GM04504 (cell line): ENCODE measurements around the gene C1QTNF1.
"Not testable (repeated sequence)": the region's sequence is repeated elsewhere in the genome, so short reads cannot be mapped to it uniquely, and the experiment has no call there.

ENCODE experiments used
- DNase-seq: peaks from one replicate; pipeline ENCODE4 v3.0.0-alpha.2; 2012; ENCODE audit warnings: low read depth

The C1QTNF1 gene

DNA sequence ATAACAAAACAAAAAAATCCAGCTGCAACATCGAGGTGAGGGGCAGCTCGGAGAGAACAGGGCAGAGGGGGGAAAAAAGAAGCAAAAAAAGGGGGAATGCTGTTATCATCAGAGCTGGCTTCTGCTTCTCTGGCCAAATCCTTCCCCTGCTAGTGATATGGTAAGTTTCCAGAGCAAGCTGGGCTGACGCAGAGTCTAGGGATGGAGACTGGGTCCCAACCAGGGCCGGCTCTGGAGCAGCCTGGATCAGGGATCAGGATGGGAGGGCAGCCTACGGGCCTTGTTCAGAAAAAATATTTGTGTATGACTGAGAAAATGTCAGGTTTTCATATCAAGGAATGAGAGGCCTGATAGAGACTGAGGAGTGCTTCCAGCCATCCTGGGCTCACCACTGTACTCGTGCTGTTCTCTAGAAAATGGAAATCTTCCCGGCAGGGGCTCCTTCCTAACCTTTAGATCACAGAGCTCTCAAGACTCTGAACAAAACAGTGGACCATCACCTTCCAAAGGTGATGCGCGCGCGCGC is 726 bp upstream of the C1QTNF1 start:
- DNase-seq: no peak

DNA sequence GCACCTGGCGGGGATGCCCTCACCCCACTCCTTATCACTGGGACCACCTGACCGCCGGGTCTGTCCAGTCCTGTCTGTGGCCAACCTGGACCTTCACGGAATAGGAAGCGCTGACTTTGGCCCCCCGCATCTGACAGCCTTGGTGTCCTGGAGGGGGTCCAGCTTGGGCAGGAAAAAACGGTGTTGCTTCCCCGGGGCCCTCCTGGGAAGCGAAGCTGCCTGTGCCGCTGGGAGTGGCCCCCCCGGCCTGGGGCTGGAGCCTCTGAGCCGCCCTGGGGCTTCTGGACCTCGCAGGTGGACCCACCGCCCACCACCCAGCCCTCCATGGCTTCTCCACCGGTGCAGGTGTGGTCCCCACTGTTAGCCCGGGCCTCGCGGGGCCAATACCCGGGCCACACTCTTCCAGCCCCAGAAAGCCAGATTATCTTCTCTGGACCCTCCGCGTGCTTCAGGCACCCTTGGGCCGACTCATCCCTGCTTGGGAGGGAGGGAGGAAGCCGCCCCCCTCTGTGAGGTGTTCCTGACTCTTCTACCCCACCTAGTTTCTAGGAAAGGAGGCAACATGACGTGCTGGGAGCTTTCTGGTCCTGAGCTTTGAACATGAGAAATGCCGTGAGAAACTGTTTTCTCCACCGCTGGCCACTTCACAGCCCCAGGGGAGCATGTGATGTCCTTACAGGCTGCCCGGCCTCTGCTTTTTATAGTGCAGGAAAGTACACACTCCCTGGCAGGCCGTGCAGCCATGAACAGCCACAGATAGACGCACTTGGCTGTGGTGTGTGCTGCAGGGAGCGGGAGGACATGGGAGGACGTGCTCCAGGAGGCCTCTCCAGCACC is 1.1 kb downstream of the C1QTNF1 start:
- DNase-seq: no peak

DNA sequence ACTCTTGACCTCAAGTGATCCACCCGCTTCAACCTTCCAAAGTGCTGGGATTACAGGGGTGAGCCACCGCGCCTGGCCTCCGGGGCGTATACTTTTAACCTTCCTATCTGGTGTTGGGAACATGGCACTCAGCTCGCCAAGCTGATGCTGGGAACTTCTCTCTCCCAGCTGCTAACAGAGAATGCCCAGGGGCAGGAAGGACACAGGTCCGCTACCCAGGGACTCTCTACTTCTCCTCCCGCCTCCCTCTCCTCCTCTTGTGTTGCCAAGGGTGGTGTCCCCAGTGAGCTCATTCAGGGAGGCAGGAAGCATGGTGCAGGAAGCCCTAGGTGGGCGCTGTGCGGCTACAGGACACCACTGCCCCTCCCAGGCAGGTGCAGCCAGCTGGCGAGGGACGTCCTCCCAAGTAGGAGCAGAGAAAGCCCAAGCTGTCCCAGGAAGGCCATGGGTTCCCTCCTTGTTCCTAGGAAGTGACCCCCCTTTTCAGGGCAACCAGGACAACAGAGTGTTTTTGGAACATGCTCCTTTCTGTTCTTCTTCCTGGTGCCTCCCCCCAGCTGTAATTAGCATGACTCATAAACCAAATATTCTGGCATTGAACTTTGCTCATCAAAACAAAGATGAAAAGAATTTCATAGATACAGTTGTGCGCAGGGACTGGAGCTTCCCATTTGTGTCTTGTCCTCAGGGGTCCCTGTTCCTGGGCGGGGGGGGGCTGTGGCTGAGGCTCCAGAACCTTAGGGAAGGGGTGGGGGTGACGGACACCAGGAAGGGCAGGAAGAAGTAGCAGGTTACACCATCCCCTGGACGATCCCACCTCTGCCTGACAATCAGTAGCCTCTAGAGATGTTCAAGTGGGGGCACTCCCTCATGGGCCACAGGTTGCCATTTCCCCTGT is 2.7 kb downstream of the C1QTNF1 start:
- no peak for DNase-seq

DNA sequence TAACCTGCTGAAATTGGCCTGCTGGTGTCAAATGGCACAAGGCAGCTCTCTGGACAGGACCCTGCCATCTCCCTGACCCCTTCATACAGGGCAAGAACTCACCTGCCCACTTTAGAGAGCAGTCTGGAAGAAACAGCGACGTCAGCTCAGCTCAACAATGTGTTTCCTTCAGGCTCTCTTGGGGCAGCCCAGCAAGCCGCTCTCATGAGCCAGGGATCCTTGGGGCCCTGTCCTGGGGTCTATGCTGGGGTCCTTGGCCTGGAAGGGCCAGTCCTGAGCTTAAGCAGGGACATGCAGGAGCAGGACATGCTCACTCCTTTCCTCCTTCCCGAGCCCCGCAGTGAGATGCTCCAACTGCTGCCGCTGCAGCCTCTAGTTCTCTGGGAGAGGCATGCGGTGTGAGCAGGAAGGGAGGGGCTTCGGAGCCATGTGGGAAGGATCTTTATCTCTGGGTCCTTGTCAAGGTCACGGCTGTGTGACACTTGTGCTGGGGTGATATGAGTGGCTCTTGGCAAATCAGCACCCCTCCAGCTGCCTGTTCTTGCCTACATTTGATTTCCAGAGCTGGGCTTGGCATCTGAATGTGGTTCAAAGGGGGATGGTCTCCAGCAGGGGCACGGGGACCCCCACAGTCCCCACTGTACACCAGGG is 3.4 kb downstream of the C1QTNF1 start:
- no peak for DNase-seq

DNA sequence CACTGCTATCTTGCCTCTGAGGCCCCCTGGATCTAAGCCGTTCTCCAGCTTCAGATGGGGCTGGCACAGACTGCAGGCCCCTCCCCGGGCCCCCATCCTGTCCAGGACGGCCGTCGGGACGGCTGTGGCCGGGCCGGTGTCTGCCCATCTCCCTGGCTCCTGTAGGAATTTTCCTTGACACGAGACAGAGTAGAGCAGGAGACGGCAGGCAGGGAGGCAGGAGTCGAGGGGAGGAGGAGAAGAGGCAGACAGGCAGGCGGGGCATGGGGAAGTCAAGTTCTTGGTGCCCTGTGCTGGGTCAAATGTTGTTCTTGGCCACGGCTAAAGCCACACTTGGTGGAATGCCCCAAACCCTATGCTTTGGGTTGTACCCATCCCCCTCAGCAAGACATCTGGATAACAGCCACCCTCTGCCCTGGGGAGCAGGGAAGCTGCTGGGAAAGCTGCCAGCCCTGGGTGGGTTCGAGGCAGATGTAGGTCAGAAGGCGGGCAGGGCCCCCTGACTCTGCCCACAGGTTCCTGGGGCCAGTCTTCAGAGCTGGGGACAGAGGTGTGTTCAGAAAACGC is 4.0 kb downstream of the C1QTNF1 start:
- no peak for DNase-seq

DNA sequence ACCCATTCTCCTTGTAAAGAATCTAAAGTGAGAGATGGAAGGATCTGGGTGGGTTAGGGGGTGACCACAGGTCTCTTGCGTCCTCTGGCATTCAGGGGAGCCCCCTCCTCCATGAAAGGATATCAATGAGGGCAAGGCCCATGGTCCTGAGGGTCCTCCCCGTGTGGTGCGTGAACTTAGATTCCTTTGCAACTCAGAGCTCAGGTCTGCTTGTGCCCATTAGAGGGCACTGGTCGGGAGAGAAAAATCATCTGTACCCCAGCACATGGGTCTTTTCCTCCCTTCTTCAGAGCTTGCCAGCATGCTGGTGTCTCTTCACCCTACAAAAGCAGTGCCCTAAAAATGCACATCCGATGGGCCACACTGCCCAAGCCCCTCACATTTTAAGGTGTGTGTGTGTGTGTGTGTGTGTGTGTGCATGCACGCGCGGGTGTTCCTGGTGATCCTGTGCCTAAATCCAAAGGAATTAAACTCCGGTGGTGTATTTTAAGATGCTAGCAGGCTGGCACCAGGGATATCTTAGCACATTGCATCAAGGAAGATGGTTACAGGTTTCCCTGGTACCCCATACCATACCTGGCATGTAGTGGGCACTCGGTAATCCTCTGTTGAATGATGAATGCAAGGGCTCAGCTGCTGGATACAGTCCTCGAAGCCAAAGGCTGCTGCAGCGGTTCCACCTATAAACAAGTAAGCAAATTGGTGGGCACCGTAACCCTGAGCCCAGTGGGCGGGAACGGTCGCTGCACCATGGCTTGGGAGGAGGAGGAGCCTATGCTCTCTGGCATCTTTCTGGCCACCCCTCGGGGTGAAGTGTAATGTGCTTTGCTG is 4.7 kb downstream of the C1QTNF1 start:
- no peak for DNase-seq

DNA sequence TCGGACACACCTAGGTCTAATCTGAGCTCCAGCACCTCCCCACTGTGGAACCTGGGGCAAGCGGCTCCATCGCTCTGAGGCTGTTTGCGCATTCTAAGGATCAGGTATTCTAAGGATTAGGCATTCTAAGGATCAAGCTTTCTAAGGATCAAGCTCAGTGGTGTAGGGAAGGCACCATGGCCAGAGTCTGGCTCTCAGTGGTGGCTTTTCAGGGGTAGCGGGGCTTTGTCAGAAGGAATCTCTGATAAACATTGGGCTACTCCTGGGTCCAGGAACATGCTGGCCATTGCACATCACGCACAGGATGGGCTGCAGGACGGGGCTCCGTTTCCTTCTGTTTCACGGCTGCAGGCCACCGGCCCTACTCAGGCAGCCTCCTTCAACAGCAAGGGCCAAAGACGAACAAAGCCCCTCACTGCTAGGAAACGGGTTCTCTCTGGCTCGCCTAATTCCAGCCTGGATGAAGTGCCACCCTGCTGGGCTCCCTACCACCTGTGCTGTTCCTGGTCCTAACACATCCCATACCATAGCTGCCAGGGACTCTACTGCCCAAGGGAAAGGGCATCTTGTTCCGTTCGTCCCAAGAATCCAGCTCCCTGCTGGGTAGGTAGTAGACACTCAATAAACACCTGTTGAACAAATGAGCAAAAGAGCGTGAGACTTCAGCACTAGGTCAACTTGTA is 5.5 kb downstream of the C1QTNF1 start:
- DNase-seq: no peak

DNA sequence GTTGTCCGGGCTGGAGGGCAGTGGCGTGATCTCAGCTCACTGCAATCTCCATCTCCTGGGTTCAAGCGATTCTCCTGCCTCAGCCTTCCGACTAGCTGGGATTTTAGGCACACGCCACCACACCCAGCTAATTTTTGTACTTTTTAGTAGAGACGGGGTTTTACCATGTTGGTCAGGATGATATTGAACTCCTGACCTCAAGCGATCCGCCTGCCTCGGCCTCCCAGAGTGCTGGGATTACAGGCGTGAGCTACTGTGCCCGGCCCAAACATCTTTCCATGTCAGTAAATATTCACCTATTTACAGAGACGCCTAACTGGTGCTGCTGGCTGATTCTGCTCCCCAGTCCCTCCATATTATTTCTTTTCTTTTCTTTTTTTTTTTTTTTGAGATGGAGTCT is 6.7 kb downstream of the C1QTNF1 start:
- DNase-seq: not testable (repeated sequence)

DNA sequence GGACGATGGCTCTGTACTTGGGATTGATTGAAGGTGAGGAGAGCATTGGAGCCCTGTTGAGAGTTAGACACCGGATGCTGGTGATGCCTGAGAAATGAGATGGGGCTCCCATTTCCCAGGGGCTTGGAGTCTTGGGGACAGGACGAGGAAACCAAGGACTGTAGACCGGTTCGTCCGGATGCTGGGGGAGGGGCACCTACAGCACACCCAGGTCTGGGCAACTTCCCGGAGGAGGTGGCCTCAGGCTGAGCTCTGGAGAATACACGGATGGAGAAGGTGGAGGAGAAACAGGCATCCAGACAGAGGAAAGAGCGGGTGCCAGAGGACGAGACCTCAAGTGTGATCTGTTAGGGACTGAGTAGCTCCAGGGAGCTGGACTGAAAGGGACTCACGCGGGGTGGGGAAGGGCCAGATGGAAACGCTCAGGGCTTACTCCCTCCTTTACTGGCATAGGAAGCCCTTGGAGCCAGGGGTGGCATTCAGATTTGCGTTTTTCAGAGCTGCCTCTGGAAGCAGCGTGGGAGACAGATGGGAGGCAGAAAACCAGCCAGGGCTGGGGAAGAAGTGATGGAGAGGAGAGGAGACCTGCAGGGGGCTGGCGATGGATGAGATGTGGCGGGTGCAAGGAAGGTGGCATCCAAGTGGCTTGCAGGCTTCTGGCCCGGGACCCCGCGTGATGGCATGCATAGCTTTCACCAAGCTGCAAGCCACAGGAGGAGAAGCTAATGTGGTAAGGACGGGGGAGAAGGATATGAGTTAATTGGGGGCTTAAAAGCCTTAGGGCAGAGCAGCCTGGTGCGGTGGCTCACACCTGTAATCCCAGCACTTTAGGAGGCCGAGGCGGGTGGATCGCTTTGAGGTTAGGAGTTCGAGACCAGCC is 8.3 kb downstream of the C1QTNF1 start:
- no peak for DNase-seq

DNA sequence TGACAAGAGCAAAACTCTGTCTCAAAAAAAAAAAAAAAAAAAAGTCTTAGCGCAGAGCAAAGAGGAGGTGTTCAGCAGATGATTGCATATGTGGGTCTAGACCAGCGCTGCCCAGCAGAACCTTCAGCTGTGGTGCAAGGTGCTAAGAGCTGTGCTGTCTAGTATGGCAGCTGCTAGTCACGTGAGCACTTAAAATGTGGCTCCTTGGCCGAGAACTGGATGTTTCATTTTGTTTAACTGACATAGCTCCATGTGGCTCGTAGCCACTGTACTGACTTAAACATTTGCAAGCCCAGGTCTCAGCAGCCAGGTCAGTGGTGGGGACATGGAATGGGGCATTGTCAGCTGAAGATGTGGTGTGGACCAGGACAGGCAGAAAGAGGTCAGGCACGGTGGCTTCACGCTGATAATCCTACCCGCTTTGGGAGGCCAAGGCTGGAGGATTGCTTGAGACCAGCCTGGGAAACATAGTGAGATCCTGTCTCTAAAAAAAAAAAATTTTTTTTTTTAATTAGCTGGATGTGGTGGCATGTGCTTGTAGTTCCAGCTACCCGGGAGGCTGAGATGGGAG is 9.2 kb downstream of the C1QTNF1 start:
- no peak for DNase-seq

DNA sequence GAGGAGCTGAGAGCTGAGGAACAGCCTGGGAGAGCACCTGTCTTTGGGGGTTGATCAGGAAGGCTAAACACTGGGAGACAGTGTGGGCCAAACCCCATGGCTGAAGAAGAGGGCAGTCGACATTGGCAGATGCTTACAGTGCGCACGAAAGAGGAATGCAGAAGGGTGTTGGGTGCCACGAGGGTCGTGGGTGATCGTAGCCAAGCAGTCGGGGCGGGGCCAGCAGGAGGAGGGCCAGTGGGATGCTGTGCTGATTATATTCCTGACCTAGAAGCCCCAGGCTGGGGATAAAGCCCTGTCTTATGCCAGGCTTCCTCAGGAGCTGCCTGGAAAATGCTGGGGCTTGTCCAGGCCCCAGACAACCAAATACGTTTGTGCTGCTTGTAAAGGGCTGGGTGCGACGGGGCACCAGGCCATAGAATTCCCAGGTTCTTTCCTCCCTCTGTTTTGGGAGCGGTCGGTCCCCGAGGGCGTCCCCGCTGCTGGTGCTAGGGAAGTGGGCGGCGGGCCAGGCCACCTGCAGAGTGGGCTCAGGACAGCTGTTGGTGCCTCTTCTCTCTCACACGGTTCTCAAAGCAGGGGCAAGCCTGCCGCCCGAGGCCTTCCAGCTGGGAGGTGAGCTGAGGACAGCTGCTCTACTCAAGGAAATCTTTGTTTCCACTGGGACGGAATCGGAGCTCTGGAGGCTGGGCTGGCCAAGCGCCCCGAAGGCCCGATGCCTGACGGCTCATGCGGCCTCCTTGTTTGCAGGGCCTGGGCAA is 10.0 kb downstream of the C1QTNF1 start:
- DNase-seq: no peak

DNA sequence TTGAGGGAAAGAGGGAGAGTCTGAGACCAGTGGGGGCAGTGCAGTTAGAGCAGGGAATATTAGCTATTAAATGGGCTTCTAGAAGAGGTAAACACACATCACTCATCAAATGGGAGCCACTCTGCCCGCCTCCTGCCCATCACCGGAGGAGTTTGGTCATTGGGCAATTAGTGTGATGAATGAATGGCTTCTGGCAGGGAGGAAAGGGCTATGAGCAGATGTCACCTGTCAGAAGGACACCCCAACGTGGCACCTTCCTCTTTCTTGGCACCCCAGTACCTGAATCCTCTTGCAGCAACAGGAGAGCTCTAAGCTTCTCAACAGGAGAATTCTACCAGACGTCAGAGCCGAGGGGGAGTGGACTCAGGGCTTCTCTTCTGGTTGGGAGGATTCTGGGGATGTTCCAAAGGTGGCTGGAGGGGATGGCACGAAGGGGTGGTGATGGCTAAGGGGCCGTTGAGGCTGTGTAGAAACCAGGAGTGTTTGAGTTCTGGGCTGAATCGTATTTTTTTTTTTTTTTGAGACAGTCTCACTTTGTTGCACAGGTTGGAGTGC is 11.0 kb downstream of the C1QTNF1 start:
- DNase-seq: no peak

DNA sequence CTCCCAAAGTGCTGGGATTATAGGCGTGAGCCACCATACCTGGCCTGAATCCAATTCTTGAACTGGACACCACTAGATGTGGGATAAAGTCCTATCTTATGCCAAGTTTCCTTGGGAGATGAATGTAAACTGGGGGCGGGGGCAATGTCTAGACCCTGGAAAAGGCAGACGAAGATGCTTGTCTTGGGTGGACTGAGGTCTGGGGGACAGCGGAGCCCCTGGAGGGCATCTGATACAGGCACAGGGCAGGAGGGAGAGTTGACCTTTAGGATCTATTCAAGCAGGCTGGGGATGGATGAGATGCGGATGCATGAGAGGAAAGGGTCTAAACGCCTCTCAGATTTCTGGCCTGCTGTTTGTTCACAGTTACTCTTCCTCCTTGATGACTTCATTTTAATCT is 11.7 kb downstream of the C1QTNF1 start:
- no peak for DNase-seq

DNA sequence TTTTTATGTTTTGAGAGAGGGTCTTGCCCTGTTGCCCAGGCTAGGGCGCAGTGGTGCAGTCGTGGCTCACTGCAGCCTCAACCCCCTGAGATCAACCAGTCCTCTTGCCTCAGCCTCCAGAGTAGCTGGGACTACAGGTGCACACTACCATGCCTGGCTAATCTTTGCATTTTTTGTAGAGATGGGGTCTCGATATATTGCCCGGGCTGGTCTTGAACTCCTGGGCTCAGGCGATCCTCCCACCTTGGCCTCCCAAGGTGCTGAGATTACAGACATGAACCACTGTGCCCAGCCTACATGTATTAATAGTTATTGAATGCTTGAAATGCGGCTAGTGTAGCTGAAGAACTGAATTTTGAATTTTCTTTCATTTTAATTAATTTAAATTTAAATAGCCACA is 12.2 kb downstream of the C1QTNF1 start:
- no peak for DNase-seq

DNA sequence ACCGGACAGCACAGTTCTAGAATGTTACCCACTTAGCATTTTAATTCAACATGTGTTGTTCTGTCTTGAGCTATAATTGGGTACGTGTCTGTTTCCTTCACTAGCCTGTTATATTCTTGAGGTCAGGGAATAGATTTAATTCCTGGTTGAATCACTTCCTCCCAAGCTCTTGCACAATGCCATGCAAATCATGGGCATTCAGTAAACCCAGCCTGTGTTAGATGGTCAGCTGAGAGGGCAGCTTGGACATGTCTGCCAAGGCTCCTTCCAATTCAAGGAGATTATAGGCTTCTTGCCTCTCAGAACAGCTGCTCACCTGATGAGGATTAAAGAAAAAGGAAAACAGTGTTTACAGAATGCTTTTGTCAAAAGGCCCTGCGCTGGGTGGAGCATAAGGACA is 12.6 kb downstream of the C1QTNF1 start:
- DNase-seq: peak; percentile 86

DNA sequence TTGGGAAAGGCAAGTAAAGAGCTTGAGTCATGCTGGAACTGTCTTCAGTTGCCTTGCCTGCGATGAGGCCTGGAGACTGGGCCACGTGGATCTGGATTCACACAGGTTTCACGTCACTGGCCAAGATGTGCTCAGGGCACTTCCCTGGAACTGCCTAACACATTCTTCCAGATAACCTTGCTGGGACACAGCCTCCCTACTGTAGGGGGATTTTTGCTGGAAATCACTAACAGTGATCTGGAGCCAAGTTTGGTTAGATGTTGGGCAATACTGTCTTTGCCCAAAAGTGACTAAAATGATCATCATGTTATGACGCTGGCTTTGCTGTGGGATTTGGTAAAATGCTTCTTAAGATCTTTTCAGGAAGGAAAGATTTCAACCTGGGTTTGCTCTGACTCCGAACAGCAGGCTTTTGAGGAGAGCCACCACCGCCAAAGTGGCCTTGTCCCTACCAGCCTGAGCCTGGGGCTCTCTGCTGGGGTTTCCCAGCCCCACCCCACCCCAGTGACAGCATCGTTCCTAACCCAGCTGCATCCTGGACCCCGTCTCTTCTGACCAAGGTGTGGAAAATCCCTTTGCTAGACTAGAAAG is 14.7 kb downstream of the C1QTNF1 start:
- DNase-seq: peak; percentile 96

DNA sequence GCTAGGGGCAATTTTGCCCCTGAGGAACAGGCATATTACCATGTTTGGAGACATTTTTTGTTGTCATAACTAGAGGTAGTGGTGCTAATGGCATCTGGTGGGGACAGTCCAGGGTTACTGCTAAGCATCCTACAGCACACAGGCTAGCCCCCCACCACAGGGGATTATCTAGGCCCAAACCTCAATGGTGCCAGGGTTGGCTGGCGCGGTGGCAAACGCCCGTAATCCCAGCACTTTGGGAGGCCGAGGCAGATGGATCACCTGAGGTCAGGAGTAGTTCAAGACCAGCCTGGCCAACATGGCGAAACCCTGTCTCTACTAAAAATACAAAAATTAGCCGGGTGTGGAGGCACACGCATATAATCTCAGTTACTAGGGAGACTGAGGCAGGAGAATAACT is 15.2 kb downstream of the C1QTNF1 start:
- no peak for DNase-seq

DNA sequence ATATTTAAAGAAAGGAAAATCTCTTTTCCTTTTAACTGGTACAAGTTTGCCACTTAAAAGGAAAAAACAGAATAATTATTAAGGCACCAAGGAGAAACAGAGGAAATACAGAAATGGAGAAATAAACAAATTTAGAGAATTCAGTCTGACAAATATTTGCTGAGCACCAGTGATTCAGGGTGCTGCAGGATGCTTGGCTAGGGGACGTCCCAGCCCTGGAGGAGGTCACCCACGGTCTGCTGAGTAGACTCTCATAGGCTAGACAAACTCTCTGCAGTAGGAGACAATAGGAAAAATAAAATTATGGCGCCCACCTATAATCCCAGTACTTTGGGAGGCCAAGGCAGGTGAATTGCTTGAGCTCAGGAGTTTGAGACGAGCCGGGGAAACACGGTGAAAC is 15.9 kb downstream of the C1QTNF1 start:
- no peak for DNase-seq
